Memory B cell (primary cell): ENCODE measurements around the gene GCNT1.

ENCODE experiments used
- ATAC-seq: fragments of 150-1000 bp; cut with Tn5 transposase; 2 replicates; pipeline ENCODE4 v1.10.0; 2021; ENCODE audit warnings: low read depth, mild to moderate bottlenecking, moderate library complexity
- DNase-seq, 2 donors: peaks; one replicate each; pipeline ENCODE4 v3.0.0; 2022; ENCODE audit warnings: low spot score in 2 of 2
- H3K27ac Mint-ChIP-seq: one replicate; pipeline ENCODE4 v1.8.0; 2022; ENCODE audit warnings: mild to moderate bottlenecking, moderate library complexity, mixed read lengths
- H3K27me3 Mint-ChIP-seq: one replicate; pipeline ENCODE4 v1.8.0; 2022; ENCODE audit warnings: mixed read lengths
- H3K36me3 Mint-ChIP-seq: one replicate; pipeline ENCODE4 v1.8.0; 2022; ENCODE audit warnings: mild to moderate bottlenecking, mixed read lengths
- H3K4me1 Mint-ChIP-seq: one replicate; pipeline ENCODE4 v1.8.0; 2022; ENCODE audit warnings: mixed read lengths
- H3K4me3 Mint-ChIP-seq: one replicate; pipeline ENCODE4 v1.8.0; 2022; ENCODE audit warnings: mild to moderate bottlenecking, moderate library complexity, mixed read lengths
- H3K9me3 Mint-ChIP-seq: one replicate; pipeline ENCODE4 v1.8.0; 2022; ENCODE audit warnings: mixed read lengths

GCNT1 gene

GRCh38 chr9:76458903-76459693 is at the start of gene GCNT1:
TSS of gene GCNT1 (plus strand) at chr9:76459182. CDS start at chr9:76502382, 43,200 bp downstream.
- Mint-ChIP-seq H3K27ac (no peak within 1 kb of the TSS), H3K9me3 (no peaks in the 10 kb centered on the region), H3K4me3 (peak within 1 kb of the TSS; percentile 86), H3K4me1 (peaks cover 20% of the 10 kb centered on the region), H3K36me3 (no peaks in the 10 kb centered on the region), H3K27me3 (peaks cover 10% of the 10 kb centered on the region)
- peak; percentile 83 to 94 for DNase-seq
- ATAC-seq = peak; percentile 89

- ATAC-seq = no peak
- Mint-ChIP-seq H3K9me3 (peaks cover 8% of the 10 kb centered on the region), H3K4me1 (peaks cover 4% of the 10 kb centered on the region)
These were observed 46.3 kb upstream of the GCNT1 start for GRCh38 chr9:76412638-76413037.

GRCh38 chr9:76413658-76414057 is 45.3 kb upstream of the GCNT1 start:
- ATAC-seq (no peak), DNase-seq (no peak)
- no peak overlapping the region for H3K27ac Mint-ChIP-seq
- peaks cover 8% of the 10 kb centered on the region for H3K9me3 Mint-ChIP-seq
- H3K27me3 Mint-ChIP-seq = peaks cover 1% of the 10 kb centered on the region
- peaks cover 6% of the 10 kb centered on the region for H3K36me3 Mint-ChIP-seq
- no peak overlapping the region for H3K4me3 Mint-ChIP-seq
- peaks cover under 1% of the 10 kb centered on the region for H3K4me1 Mint-ChIP-seq

More at GRCh38 chr9:76412638-76413037, 46.3 kb upstream of the GCNT1 start:
- Mint-ChIP-seq H3K27me3 (no peaks in the 10 kb centered on the region), H3K4me3 (no peak overlapping the region), H3K27ac (no peak overlapping the region), H3K36me3 (peaks cover 6% of the 10 kb centered on the region)
- no peak for DNase-seq

- H3K9me3 Mint-ChIP-seq = peaks cover 8% of the 10 kb centered on the region
- DNase-seq = no peak
These were observed 44.3 kb upstream of the GCNT1 start for GRCh38 chr9:76414661-76415060.

GRCh38 chr9:76415154-76415553 is 43.8 kb upstream of the GCNT1 start:
- Mint-ChIP-seq H3K4me3 (no peak overlapping the region), H3K27me3 (peaks cover 1% of the 10 kb centered on the region), H3K36me3 (peaks cover 6% of the 10 kb centered on the region), H3K27ac (no peak overlapping the region), H3K9me3 (peaks cover 8% of the 10 kb centered on the region), H3K4me1 (no peaks in the 10 kb centered on the region)
- ATAC-seq (no peak), DNase-seq (no peak)

More at GRCh38 chr9:76414661-76415060, 44.3 kb upstream of the GCNT1 start:
- no peak for ATAC-seq
- H3K4me1 Mint-ChIP-seq = no peaks in the 10 kb centered on the region
- peaks cover 1% of the 10 kb centered on the region for H3K27me3 Mint-ChIP-seq
- no peak overlapping the region for H3K4me3 Mint-ChIP-seq
- no peak overlapping the region for H3K27ac Mint-ChIP-seq
- peaks cover 6% of the 10 kb centered on the region for H3K36me3 Mint-ChIP-seq

GRCh38 chr9:76415731-76416130 is 43.3 kb upstream of the GCNT1 start:
- no peak overlapping the region for H3K4me3 Mint-ChIP-seq
- DNase-seq (no peak), ATAC-seq (no peak)
- H3K27ac Mint-ChIP-seq = no peak overlapping the region
- peaks cover 6% of the 10 kb centered on the region for H3K36me3 Mint-ChIP-seq
- H3K27me3 Mint-ChIP-seq = peaks cover 1% of the 10 kb centered on the region
- no peaks in the 10 kb centered on the region for H3K4me1 Mint-ChIP-seq
- H3K9me3 Mint-ChIP-seq = peaks cover 8% of the 10 kb centered on the region

GRCh38 chr9:76417394-76417793 is 41.6 kb upstream of the GCNT1 start:
- ATAC-seq = no peak
- Mint-ChIP-seq H3K27ac (no peak overlapping the region), H3K27me3 (peaks cover 1% of the 10 kb centered on the region), H3K36me3 (peaks cover 6% of the 10 kb centered on the region), H3K9me3 (peaks cover 8% of the 10 kb centered on the region), H3K4me1 (no peaks in the 10 kb centered on the region), H3K4me3 (no peak overlapping the region)
- DNase-seq = no peak

GRCh38 chr9:76419782-76420380 is 39.1 kb upstream of the GCNT1 start:
- Mint-ChIP-seq H3K27me3 (peaks cover 1% of the 10 kb centered on the region), H3K4me3 (no peak overlapping the region), H3K9me3 (no peaks in the 10 kb centered on the region), H3K27ac (no peak overlapping the region), H3K4me1 (no peaks in the 10 kb centered on the region), H3K36me3 (no peaks in the 10 kb centered on the region)
- DNase-seq (no peak), ATAC-seq (no peak)

GRCh38 chr9:76423216-76424177 is 35.5 kb upstream of the GCNT1 start:
- Mint-ChIP-seq H3K36me3 (no peaks in the 10 kb centered on the region), H3K4me3 (no peak overlapping the region), H3K27me3 (no peaks in the 10 kb centered on the region), H3K4me1 (no peaks in the 10 kb centered on the region), H3K9me3 (no peaks in the 10 kb centered on the region), H3K27ac (no peak overlapping the region)
- ATAC-seq (no peak), DNase-seq (no peak)

GRCh38 chr9:76424491-76424890 is 34.5 kb upstream of the GCNT1 start:
- H3K4me1 Mint-ChIP-seq = no peaks in the 10 kb centered on the region
- H3K9me3 Mint-ChIP-seq = no peaks in the 10 kb centered on the region
- H3K4me3 Mint-ChIP-seq = no peak overlapping the region
- H3K27ac Mint-ChIP-seq = no peak overlapping the region
- H3K36me3 Mint-ChIP-seq = no peaks in the 10 kb centered on the region
- ATAC-seq (no peak), DNase-seq (no peak)
- no peaks in the 10 kb centered on the region for H3K27me3 Mint-ChIP-seq

- DNase-seq (no peak), ATAC-seq (no peak)
- no peaks in the 10 kb centered on the region for H3K27me3 Mint-ChIP-seq
- no peaks in the 10 kb centered on the region for H3K36me3 Mint-ChIP-seq
- H3K9me3 Mint-ChIP-seq = no peaks in the 10 kb centered on the region
- H3K4me1 Mint-ChIP-seq = no peaks in the 10 kb centered on the region
- H3K27ac Mint-ChIP-seq = no peak overlapping the region
- H3K4me3 Mint-ChIP-seq = no peak overlapping the region
These were observed 33.1 kb upstream of the GCNT1 start for GRCh38 chr9:76425677-76426453.

GRCh38 chr9:76426807-76427419 is 32.1 kb upstream of the GCNT1 start:
- Mint-ChIP-seq H3K9me3 (no peaks in the 10 kb centered on the region), H3K4me3 (no peak overlapping the region), H3K27ac (no peak overlapping the region), H3K36me3 (no peaks in the 10 kb centered on the region), H3K4me1 (no peaks in the 10 kb centered on the region), H3K27me3 (no peaks in the 10 kb centered on the region)
- no peak for DNase-seq
- no peak for ATAC-seq

- H3K27ac Mint-ChIP-seq = no peak overlapping the region
These were observed 27.4 kb upstream of the GCNT1 start for GRCh38 chr9:76431601-76432000.

More at GRCh38 chr9:76431601-76432000, 27.4 kb upstream of the GCNT1 start:
- ATAC-seq = no peak
- DNase-seq = no peak
- Mint-ChIP-seq H3K4me3 (no peak overlapping the region), H3K36me3 (peaks cover 2% of the 10 kb centered on the region), H3K27me3 (peaks cover 10% of the 10 kb centered on the region), H3K4me1 (no peaks in the 10 kb centered on the region), H3K9me3 (no peaks in the 10 kb centered on the region)
